GM19372 (cell line): Measurements from ENCODE around the gene SLC25A26.

Source experiments
- ATAC-seq: cut with Tn5 transposase; IDR thresholded peaks from one replicate; pipeline ENCODE4 v1.9.1; 2021; ENCODE audit warnings: mild to moderate bottlenecking, low read depth, moderate library complexity; ENCODE audit not compliant: unreplicated experiment

Gene SLC25A26

DNA sequence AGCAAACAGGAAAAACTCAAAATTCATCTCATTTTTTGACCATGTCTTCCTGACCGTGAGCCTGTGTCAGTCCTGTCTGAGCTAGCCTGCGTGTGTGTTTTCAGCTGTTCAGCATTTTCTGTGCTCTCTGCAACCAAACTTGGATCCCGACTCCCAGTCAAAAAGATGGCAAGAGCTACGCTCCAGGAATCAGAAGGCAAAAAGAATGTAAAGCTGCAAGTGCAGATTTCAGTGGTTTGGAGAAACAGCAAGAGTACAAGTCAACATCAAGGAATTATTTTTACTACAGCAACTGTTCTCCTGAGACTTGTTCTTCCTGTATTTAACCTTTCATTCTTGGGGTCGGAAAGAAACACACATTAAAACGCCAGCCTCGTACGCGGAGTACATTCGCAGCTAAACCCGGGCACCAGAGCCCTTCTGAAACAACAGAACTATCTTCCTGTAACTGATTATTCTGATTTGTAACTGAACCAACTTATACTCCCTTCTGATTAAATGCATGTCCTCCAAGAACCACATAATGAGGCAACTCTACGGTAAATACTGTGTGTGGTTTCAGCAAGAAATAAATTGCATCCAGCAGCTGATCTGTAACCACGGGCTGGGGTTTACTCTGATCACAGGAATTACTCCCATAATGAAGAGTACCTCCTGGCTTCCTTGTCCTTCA is 172.7 kb downstream of the SLC25A26 start:
- ATAC-seq: no peak

DNA sequence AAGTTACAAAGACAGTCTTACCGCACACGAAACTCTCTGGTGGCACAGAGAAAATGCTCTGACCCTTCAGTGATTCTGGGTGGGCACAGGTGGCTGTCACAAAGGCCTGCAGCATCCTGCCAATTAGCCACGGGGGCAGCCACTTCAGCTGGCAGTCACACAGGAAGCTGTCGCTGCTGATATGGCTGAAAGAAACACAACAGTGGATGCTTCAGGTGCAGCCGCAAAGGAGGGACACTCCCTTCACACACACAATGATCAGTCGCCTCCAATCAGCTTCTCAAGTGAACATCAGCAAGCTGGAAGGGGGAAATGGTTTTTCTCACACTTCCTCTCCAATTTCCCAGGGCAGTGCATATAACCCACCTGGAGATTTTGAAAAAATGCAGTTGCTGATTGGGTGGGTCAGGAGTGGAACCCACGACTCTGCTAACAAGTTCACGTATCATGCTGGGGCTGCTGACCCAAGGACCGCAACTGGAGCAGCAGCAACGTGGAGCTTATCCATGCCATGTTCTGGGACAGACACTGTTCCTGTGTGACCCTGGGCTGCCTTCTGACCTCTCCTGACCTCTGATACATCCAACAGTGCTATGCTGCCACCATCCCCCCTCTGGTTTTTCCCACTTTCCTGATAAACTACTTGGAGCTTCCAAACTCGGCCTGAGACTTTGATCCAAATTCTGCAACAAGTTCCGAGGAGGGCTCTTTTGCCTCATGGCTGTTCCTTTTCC is 173.4 kb downstream of the SLC25A26 start:
- peak; percentile 83 for ATAC-seq

DNA sequence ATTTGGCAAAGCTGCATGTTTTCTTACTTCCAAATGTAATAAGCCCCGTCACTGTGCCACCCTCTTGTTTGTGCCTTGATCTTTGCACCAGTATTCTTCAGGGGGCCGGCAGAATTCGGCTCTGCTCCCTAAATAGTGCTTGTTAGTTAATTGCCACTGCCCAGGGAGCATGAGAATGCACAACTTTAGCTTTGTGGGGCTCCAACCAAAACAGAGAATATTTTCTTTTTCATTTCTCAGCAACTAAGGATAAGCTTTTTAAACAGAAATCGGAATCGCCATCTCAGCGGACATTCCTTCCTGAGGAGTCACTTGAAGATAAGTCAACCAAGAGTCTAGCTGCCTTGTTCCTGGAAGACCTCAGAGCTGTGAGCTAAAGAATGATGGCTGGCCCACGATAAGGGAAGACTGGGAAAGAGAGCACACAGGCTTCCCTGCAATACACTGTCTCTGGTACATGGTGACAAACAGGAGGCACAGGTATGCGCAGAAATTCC is 174.0 kb downstream of the SLC25A26 start:
- ATAC-seq: no peak

GRCh38 chr3:66395635-66396034 is 174.8 kb downstream of the SLC25A26 start:
- ATAC-seq: no peak

DNA sequence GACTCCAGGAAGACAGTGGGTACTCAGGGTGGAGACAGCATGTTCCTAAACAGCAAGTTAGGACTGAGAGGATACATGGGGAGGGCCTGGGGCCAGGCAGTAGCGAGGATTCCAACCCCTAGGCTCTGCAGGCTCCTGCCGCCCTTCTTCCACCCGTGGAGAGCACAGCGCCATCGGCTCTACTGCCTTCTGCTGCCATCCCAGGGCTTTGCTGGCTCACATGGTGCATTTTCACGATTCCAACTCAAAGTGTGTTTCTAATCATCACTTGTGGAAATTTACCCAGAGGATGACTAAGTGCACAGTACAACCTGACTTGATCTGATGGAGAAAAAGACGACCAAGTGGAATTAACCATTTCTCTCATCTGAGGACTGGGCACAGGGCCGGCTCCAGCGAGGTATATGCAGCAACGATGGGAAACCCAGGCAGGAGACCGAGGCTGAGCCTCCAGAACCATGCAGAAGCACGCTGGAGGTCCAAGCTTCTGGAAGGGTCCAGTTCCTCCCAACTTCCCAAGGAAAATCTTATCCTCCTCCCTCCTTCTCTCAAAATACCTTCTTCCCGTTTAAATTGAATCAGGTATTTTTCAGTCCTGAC is 175.5 kb downstream of the SLC25A26 start:
- ATAC-seq: no peak

DNA sequence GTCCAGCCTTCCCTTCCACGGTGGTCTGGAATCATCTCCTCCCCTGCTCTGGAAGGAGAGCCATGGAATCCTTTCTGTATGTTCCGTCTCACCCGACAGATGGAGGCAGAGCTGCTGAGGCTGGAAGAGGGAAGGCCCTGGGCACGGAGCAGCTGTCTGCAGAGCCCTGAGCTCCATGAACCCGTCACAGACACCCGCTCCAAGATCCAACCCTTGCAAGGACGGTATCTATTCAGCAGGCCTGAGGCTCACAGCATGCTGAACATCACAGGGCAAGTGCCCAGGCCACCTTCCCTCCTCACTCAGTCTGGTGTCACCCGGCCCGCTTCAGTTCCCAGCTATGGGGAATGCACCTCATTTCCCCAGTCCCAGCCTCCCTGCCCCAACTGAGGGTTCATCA is 176.1 kb downstream of the SLC25A26 start:
- no peak for ATAC-seq

DNA sequence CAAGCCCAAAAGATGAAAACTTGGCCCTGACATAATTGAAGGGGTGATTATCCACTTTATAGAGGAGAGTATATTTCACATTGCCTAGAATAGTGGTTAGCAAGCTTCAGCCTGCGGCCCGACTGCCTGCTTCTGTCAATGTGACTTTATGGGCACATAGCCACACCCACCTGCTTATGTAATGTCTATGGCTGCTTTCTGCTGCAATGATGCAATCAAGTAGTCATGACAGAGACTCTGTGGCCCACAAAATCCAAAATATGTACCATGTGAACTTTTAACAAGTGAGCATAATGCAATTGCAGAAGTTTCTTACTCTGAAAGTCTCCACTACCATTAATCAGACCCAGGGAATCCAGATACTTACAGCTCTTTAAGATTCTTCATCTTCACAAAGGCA is 176.9 kb downstream of the SLC25A26 start:
- no peak for ATAC-seq

- no peak for ATAC-seq
These were observed 177.6 kb downstream of the SLC25A26 start for GRCh38 chr3:66398228-66399025.

DNA sequence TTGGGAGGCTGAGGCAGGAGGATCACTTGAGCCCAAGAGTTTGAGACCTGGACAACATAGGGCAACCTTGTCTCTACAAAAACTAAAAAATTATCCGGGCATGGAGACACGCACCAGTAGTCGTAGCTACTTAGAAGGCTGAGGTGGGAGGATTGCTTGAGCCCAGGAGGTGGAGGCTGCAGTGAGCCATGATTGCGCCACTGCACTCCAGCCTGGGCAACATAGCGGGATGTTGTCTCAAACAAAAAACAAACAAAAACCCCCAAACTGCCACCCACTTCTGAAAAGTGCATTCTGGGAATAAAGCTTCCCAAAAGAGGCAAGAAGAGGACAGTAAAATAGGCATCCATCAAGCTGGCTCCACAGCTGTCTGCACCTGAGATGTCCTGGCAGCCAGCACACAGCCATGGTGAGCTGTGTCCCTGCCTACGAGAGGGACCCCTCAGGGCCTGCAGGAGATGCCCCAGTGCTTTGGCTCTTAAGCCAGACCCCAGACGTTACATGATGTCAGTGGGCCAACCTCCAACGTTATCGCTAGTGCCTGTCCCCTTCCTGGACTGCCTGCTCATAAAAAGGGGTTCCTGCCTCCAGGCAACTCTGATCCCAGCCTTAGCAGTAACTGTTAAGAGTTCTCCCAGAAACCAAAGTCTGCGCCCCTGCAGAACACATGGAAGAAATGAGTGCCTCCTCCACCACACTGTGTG is 178.9 kb downstream of the SLC25A26 start:
- no peak for ATAC-seq

DNA sequence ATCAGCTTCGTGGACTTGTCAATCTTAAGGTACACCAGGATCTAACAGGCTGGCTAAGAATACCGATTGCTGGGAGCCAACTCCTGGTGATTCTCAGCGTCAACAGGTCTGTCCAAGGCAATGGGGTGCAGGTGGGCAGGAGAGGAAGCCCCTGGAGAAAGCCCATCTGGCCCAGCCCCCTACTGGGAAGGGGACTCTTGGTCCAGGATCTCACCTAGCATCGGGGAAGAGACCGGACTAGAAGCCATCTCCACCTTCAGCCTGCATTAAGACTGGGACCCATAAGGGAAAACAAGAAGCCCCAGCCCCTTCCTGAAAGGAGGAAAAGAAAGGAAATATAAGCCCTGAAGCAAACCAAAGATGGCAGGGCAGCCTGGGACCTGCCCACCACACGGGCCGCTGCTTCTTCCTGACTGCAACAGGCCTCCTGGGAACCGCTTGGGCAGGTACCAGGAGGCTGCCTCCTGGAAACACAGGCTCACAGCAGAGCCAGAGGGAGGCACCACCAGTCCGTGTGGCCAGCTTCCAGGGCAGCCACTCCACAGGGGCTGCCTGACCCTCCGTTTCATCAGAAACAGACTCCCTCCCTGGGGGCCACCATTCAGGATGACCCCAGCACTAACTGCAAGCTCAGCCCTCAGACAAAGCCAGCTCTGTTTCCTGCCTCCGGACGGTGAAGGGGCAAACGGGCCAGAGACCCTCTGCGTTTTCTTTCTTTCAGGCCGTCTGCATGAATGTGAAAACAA is 179.8 kb downstream of the SLC25A26 start:
- no peak for ATAC-seq

DNA sequence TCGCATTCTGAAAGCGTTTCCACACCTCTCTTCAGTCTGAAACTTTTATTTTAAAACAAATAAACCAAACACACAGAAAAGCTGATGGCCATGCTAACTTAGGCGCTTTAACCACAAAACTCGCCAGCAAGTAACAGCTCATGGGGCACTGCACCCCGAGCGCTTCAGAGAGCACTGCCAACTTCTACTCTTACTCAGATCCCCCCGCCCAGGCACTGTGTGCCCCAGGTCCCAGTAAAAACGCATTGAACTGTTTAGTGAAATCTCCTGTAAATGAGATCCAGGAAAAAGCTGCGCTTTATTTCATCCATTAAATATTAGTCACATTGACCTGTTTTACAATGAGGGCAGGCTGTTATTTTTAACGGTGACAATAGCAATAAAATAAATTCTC is 180.4 kb downstream of the SLC25A26 start:
- no peak for ATAC-seq

DNA sequence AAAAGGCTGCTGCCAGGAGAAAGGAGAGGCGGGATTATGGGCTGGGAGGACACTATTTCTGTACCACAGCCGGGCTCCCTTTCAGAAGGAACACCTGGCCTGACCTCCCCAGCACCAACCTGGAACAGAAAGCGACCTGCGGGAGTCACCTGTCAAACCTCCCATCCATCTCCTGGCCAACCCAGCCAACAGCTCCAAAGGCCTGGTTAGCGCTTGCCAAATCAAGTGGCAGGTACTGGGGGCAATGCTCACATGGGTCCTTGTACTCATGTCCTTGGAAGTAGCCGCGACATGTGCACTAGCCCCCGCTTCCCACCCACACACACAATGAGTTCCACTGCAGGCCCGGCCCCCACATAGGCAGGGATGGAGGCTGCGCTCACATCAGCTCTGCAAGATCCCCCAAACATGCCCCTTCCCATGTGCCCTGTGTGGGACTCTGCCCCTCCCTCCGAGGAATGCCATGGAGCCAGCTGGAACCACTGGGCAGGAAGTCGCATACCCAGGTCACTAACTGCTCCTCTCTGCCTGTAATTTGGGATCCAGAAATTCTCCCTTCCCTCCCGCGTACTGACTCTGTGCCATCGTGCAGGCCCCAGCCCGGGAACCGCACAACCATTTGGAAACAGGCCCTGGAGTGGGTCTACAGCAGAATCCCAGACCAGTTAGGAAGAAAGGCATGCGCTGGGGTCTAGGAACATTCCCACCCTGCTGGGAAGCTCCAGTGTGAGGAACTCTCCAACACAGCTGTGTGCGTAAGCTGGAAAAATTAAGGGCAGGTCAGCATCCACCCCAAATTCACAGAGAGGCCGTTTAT is 181.1 kb downstream of the SLC25A26 start:
- no peak for ATAC-seq

DNA sequence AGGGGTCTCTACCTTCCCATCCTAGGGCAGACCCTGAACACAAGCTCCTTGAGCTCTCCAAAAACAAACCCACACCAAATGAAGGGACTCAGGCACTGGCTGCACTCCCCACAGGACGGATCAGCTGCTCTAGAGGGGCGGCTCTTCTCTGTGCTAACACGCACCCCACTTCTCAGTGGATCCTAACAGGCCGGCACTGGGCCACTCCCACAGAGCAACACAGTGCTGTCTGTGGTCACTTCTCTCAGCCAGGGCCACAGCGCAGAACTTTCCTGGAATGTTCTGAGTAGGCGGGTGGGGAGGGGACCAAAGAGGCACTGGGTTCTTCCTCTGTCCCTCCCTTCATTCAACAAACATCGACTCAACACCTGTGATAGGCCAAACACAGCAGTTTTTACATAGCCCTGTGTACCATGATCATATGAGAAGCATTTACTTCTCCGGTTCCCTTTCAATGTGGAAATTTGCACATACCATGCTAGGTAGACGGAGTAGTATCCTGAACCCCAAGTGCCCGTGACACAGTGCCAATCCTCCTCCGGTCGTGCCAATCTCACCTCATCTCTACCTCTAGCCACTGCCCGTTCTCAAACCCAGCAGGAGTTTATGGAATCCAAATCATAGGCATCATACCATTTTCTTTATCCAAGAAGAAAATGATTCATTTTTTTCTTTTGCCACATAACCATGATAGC is 181.9 kb downstream of the SLC25A26 start:
- ATAC-seq: no peak

DNA sequence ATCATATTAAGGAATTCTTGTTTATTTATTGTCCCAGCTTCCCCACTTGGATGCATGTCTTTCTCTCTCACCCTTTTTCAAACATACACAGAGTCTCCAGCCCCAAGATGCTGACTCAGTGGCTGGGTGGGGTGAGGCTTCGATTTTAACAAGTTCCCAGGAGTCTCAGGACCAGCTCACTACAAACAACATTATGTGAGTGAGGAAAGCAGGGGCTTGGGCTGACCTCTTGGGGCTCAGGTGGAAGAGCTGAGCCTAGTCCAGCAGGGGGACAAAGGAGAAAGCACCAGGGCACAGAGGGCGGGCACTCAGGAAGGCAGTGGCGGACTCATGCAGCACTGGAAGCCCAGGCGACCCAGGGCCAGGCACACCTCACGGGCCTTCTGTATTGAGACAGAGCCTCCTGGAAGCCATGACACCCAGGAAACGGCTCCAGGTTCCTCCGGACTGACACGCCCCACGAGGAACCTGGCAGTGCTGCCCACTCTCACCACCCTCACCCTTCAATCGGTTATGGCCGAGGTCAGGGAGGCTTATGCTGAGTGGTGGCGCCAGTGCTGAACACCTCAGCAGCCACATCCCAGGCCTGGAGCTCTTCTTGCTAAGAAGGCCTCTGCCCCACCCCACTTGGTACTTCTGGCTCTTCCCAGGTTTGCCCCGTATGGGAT is 182.7 kb downstream of the SLC25A26 start:
- ATAC-seq: no peak

DNA sequence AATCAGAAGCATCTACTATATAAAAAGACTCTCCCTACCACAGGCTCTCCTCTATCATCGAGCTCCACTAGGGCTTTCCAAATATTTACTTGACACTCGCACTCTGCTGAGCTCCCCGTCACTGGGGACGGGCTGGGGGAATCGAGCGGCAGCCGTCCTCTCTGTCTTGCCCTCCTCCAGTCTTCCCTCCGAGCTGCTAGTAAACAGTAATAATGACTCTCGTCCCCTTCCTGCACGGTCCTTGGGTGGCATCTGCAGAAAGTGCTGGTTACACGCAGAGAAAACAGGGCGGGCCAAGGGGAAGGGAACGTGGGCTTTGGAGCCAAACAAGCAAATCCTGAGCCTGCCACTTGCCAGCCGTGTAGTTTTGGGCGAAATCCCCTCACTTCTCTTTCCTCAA is 183.4 kb downstream of the SLC25A26 start:
- no peak for ATAC-seq

GRCh38 chr3:66404903-66405700 is 184.3 kb downstream of the SLC25A26 start:
- no peak for ATAC-seq

- no peak for ATAC-seq
These were observed 184.9 kb downstream of the SLC25A26 start for GRCh38 chr3:66405701-66406091.
